HG03103 (cell line): ENCODE data around the gene OR6C1.
"Not testable (repeated sequence)": the region's sequence is repeated elsewhere in the genome, so short reads cannot be mapped to it uniquely, and the experiment has no call there.

Source experiments
- ATAC-seq: cut with Tn5 transposase; IDR thresholded peaks from one replicate; pipeline ENCODE4 v1.9.1; 2021; ENCODE audit warnings: low read depth; ENCODE audit not compliant: unreplicated experiment

OR6C1 gene

GRCh38 chr12:55314043-55314442, at the start of gene OR6C1:
TSS of gene OR6C1 (plus strand) at chr12:55314343. CDS start at chr12:55320600, 6,257 bp downstream.
- ATAC-seq, result no peak

- ATAC-seq, result no peak
Measured at GRCh38 chr12:55280991-55281390, 33.2 kb upstream of the OR6C1 start.

- no peak for ATAC-seq
Measured at GRCh38 chr12:55289999-55290398, 24.1 kb upstream of the OR6C1 start.

GRCh38 chr12:55296469-55296868, 17.7 kb upstream of the OR6C1 start, which contains the start of gene OR6C6:
TSS of gene OR6C6 (minus strand) at chr12:55296569. CDS start at chr12:55295232, 1,337 bp downstream.
- ATAC-seq, result no peak

- ATAC-seq, result no peak
Measured at GRCh38 chr12:55320201-55320600, 6.1 kb downstream of the OR6C1 start.

- ATAC-seq, result not testable (repeated sequence)
Measured at GRCh38 chr12:55325801-55326200, 11.7 kb downstream of the OR6C1 start.

GRCh38 chr12:55330446-55330845, 16.3 kb downstream of the OR6C1 start, which contains the start of gene OR6C3:
TSS of gene OR6C3 (plus strand) at chr12:55330746. CDS start at chr12:55331701, 955 bp downstream.
- ATAC-seq, result no peak

GRCh38 chr12:55336002-55336401, 21.9 kb downstream of the OR6C1 start:
- no peak for ATAC-seq

GRCh38 chr12:55355338-55355737, 41.2 kb downstream of the OR6C1 start:
- ATAC-seq, result not testable (repeated sequence)

GRCh38 chr12:55362675-55363074, 48.5 kb downstream of the OR6C1 start, which contains the start of gene OR6C75:
TSS of gene OR6C75 (plus strand) at chr12:55362975. CDS start at chr12:55365111, 2,136 bp downstream.
- no peak for ATAC-seq

GRCh38 chr12:55365086-55365485, 50.9 kb downstream of the OR6C1 start:
- no peak for ATAC-seq
